22Rv1 (cell line): ENCODE results near the gene OCA2.

Experiments used
- H3K27ac ChIP-seq: fragments of 450-650 bp; 2 replicates; pipeline ENCODE4 v1.5.1; 2017
- CTCF ChIP-seq: fragments of 450-650 bp; IDR thresholded peaks from 2 replicates; pipeline ENCODE4 v1.5.1; 2017; ENCODE audit warnings: mild to moderate bottlenecking
- ZFX ChIP-seq: fragments of 450-650 bp; IDR thresholded peaks from 2 replicates; pipeline ENCODE4 v1.6.1; 2017; ENCODE audit warnings: antibody characterized with exemption, borderline replicate concordance

Gene OCA2

GRCh38 chr15:28106294-28107110, 7.4 kb upstream of the OCA2 start:
- H3K27ac ChIP-seq: no peak overlapping the region
- TF ChIP-seq CTCF (no peak), ZFX (no peak)

- TF ChIP-seq ZFX (no peak), CTCF (no peak)
- H3K27ac ChIP-seq: no peak overlapping the region
These were observed 6.7 kb upstream of the OCA2 start for GRCh38 chr15:28105793-28106192.

GRCh38 chr15:28105224-28105791, 6.2 kb upstream of the OCA2 start:
- no peak for TF ChIP-seq CTCF
- TF ChIP-seq ZFX: no peak
- H3K27ac ChIP-seq: no peak overlapping the region

- no peak overlapping the region for H3K27ac ChIP-seq
- no peak for TF ChIP-seq ZFX
- no peak for TF ChIP-seq CTCF
These were observed 5.2 kb upstream of the OCA2 start for GRCh38 chr15:28104326-28104725.

GRCh38 chr15:28103831-28104230, 4.7 kb upstream of the OCA2 start:
- H3K27ac ChIP-seq: no peak overlapping the region
- TF ChIP-seq ZFX: no peak
- TF ChIP-seq CTCF: no peak

- H3K27ac ChIP-seq: no peak overlapping the region
- TF ChIP-seq CTCF (no peak), ZFX (no peak)
These were observed 2.9 kb upstream of the OCA2 start for GRCh38 chr15:28101983-28102441.

- TF ChIP-seq CTCF (no peak), ZFX (no peak)
These were observed 2.1 kb upstream of the OCA2 start for GRCh38 chr15:28101201-28101600.

More at GRCh38 chr15:28101201-28101600, 2.1 kb upstream of the OCA2 start:
- H3K27ac ChIP-seq: no peak overlapping the region
